KOPT-K1 (cell line): Measurements from ENCODE around the gene NTRK2.

Experiments
- H3K27ac ChIP-seq: fragments of 200-600 bp; sonication (generic); 2 replicates; pipeline ENCODE4 v1.5.1; 2016; ENCODE audit warnings: antibody characterized with exemption, mild to moderate bottlenecking, low read depth, low read length; ENCODE audit not compliant: poor library complexity, severe bottlenecking
- H3K36me3 ChIP-seq: fragments of 200-600 bp; sonication (generic); 2 replicates; pipeline ENCODE4 v1.5.1; 2017; ENCODE audit warnings: antibody characterized with exemption, mild to moderate bottlenecking, low read length, moderate library complexity; ENCODE audit not compliant: insufficient read depth
- H3K9me3 ChIP-seq: fragments of 200-600 bp; sonication (generic); 2 replicates; pipeline ENCODE4 v1.5.1; 2017; ENCODE audit warnings: antibody characterized with exemption, low read length, mild to moderate bottlenecking; ENCODE audit not compliant: insufficient read depth, poor library complexity, severe bottlenecking

NTRK2 gene

DNA sequence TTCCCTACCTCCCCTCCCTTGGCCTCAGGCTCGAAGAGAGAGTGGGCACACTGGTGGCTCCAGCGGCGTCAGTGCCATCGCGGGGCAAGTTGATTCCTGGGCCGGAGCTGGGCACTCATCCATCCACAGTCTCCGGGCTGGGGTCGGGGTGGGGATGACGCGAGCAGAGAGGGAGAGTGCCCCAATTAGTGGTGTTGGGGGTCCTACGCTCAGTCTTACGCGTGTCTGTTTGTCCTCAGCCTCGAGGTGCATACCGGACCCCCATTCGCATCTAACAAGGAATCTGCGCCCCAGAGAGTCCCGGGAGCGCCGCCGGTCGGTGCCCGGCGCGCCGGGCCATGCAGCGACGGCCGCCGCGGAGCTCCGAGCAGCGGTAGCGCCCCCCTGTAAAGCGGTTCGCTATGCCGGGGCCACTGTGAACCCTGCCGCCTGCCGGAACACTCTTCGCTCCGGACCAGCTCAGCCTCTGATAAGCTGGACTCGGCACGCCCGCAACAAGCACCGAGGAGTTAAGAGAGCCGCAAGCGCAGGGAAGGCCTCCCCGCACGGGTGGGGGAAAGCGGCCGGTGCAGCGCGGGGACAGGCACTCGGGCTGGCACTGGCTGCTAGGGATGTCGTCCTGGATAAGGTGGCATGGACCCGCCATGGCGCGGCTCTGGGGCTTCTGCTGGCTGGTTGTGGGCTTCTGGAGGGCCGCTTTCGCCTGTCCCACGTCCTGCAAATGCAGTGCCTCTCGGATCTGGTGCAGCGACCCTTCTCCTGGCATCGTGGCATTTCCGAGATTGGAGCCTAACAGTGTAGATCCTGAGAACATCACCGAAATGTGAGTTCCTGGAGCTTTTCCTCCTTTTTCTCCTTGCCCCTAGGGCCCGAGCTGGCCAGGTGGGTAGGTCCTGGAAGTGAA is 861 bp downstream of the NTRK2 start:
- Histone ChIP-seq H3K9me3 (no peaks in the 10 kb centered on the region), H3K36me3 (no peaks in the 10 kb centered on the region), H3K27ac (no peak overlapping the region)

DNA sequence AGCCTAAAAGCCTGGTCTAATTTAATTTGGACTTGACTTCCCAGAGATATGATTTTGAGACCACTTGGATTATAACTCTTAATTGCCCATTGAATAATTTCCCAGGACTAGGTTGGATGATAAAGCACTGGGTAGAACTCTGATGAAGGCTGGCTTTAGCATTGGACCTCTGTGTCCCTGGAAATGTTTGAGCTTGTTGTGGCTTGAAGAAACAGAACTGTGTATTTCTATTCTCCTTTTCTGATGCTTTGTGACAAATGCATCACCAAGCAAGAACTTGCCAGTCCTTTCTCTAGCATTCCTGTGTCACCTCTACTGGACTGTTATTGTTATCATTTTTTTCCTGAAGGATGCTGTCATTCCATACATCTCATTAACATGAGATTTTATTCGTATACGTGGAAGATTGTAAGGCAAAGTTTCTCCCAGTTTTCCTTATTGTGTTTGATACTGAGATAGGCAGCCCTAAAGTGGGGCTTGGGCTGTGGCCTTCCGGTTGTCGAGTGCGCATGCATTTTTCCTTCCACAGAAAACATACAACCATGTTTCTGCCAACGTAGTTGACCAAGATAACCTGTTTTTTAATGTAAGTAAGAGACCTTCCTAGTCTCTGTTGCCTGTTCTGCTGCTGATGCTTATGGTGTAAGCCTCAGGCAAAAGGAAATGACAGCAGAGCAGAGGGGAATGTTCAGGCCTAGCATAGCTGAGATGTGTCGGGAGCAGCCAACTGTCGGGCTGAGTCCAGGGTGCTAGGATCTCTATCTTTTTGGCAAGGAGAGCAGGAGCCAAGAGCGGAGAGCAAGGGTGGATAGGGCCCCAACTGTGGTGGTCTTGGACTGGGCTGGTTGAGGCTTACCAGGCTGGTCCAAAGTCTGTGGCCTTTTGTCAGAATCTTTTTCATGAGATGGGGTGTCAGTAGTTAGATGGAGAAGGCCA is 2.3 kb downstream of the NTRK2 start:
- Histone ChIP-seq H3K9me3 (no peaks in the 10 kb centered on the region), H3K36me3 (no peaks in the 10 kb centered on the region), H3K27ac (no peak overlapping the region)

GRCh38 chr9:84673806-84674205 is 4.3 kb downstream of the NTRK2 start:
- H3K36me3 ChIP-seq = no peaks in the 10 kb centered on the region
- no peak overlapping the region for H3K27ac ChIP-seq
- H3K9me3 ChIP-seq = no peaks in the 10 kb centered on the region

DNA sequence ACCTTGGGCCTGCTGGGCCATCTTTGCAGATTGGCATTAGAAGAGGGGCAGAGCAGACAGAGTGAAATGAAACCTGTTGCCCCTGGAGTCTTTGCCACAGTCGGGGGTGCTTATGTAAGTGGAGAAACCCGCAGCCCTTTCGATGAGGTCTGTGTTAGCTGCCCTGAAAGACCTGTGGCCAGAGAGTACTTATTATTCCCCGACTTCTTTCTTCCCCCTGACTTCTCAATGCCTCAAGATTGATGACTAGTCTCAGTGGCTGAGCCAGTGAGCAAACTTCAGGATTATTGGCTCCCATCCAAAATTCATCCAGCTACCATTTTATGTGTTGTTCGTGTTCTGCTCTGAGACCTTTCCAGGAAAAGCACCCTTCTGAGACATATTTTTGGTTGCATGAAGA is 7.6 kb downstream of the NTRK2 start:
- Histone ChIP-seq H3K27ac (no peak overlapping the region), H3K36me3 (no peaks in the 10 kb centered on the region), H3K9me3 (no peaks in the 10 kb centered on the region)

- Histone ChIP-seq H3K27ac (no peak overlapping the region), H3K36me3 (no peaks in the 10 kb centered on the region), H3K9me3 (no peaks in the 10 kb centered on the region)
Measured at GRCh38 chr9:84679571-84679970, 10.0 kb downstream of the NTRK2 start.

GRCh38 chr9:84681516-84682285 is 12.2 kb downstream of the NTRK2 start:
- Histone ChIP-seq H3K36me3 (no peaks in the 10 kb centered on the region), H3K27ac (no peak overlapping the region), H3K9me3 (no peaks in the 10 kb centered on the region)

DNA sequence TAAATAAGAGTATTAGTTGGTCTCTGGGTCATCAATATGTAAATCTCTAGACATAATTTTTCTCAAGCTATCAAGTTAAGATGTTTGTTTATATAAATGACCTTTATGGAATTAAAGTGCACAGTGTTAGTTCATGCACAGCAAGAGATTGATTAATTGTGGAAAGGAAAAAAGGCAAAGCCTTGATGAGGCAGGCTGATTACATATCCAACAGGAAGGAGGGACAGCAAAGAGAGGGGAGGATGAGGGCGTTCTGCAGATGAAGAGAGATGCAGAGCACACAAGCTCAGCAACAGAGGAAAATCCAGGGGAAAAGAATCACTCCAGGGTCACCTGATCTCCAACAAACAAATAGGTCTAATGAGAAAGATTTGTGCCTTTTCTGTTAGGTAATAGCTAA is 16.5 kb downstream of the NTRK2 start:
- Histone ChIP-seq H3K27ac (no peak overlapping the region), H3K9me3 (no peaks in the 10 kb centered on the region), H3K36me3 (no peaks in the 10 kb centered on the region)

- no peaks in the 10 kb centered on the region for H3K36me3 ChIP-seq
Measured at GRCh38 chr9:84688956-84689355, 19.4 kb downstream of the NTRK2 start.

DNA sequence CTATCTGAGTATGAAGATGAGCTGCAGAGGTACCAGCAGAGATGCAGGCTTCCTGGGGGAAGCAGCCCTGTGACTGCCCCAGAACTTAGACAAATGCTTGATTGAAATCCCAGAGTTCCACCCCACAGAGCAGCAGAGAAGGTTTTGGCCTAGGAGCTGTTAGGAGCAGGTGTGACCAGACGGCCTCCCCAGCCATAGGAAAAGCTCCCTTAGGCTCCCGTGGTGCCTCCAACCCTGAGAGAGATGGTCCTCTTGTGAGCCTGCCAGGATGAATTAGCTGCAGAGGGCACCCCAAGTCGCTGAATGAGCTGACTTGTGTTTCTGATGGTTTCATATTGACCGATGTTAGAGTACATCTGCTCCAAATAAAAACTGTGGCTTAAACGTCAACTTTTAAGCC is 22.1 kb downstream of the NTRK2 start:
- Histone ChIP-seq H3K27ac (no peak overlapping the region), H3K9me3 (no peaks in the 10 kb centered on the region), H3K36me3 (no peaks in the 10 kb centered on the region)

More at GRCh38 chr9:84688956-84689355, 19.4 kb downstream of the NTRK2 start:
- no peaks in the 10 kb centered on the region for H3K9me3 ChIP-seq
- H3K27ac ChIP-seq = no peak overlapping the region

DNA sequence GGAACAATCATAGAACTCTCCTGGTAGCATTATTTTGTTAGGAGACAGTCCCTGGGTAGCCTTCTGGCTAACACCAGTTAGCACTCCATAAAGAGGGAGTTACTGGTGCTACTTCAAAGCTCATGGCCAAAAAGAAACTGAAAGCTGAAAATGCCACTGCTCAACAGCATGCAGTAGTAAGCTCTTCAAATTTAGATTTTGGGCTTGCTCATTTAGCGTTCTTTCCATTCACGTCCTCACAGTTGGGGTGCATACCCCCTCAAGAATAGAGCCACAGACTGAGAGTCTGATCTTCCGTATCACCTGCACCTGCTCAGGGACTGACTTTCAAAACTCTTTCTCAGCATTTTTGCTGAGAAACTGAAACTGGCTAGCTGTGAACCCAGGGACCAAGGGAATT is 24.7 kb downstream of the NTRK2 start:
- Histone ChIP-seq H3K9me3 (no peaks in the 10 kb centered on the region), H3K27ac (no peak overlapping the region), H3K36me3 (no peaks in the 10 kb centered on the region)

GRCh38 chr9:84697042-84697441 is 27.5 kb downstream of the NTRK2 start:
- Histone ChIP-seq H3K36me3 (no peaks in the 10 kb centered on the region), H3K27ac (no peak overlapping the region), H3K9me3 (no peaks in the 10 kb centered on the region)

- Histone ChIP-seq H3K36me3 (no peaks in the 10 kb centered on the region), H3K27ac (no peak overlapping the region), H3K9me3 (no peaks in the 10 kb centered on the region)
Measured at GRCh38 chr9:84697509-84698114, 28.1 kb downstream of the NTRK2 start.

DNA sequence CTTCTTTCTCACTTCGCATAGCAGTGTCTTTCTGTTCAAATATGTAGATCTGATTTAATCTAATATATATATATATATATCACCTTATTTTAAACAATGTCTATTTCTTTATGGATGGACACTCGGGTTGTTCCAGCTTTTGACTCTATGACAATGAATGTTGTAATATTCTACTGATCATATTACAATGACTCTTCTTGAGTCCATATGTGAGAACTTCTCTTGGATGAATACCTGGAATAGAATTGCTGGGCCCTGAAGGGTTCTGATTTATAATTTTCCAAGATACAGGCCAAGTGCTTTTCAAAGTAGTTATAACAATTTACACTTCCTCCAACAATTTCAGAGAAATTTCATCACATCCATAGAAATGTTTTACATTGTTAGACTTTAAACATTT is 28.8 kb downstream of the NTRK2 start:
- Histone ChIP-seq H3K27ac (no peak overlapping the region), H3K9me3 (no peaks in the 10 kb centered on the region), H3K36me3 (no peaks in the 10 kb centered on the region)

DNA sequence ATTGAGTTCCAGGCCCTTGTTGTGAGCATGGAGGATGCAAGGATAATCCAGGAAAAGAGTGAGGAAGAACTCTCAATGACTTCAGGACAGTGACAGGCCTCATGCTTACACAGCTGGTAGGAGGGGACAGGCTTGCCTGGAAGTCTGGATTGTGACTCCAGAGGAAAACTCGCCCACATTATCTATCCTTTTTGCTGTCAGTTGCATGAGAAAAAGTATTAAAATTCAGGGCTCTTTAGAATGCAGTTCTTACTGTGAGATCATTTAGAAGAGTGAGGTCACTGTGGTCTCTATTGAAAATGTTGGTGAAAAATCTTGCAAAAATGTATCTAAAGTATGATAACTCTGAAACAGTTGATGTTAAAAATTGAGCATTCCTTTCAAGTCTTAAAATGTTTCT is 30.5 kb downstream of the NTRK2 start:
- H3K27ac ChIP-seq = no peak overlapping the region
- no peaks in the 10 kb centered on the region for H3K36me3 ChIP-seq
- H3K9me3 ChIP-seq = no peaks in the 10 kb centered on the region
